NCI-H69 (cell line): Measurements from ENCODE around the gene ARHGEF12.
A peak's percentile ranks its signal among the peaks of the same experiment; 100 is the strongest.

ENCODE experiments used
- DNase-seq: peaks from one replicate; lab custom pipeline; 2025; lab: John Stamatoyannopoulos, UW

ARHGEF12 gene

GRCh38 chr11:120518356-120518755 is 182.1 kb downstream of the ARHGEF12 start:
- no peak for DNase-seq

DNA sequence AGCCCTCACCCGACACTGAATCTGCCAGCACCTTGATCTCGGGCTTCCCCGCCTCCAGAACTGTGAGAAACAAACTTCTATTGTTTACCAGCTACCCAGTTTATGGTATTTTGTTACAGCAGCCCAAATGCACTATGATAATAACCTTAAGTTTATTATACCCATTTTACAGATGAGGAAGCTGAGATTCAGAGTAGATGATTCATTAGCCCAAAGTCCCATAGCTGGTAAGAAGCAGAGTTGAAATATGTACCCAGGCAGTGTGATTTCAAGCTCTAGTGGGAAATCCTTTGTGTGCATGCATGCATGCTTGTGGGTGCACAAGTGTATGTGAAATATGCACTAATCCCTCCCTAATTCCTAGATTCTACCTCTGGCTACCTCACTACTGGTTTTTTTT is 183.3 kb downstream of the ARHGEF12 start:
- no peak for DNase-seq

- no peak for DNase-seq
Measured at GRCh38 chr11:120520091-120520822, 184.0 kb downstream of the ARHGEF12 start.

DNA sequence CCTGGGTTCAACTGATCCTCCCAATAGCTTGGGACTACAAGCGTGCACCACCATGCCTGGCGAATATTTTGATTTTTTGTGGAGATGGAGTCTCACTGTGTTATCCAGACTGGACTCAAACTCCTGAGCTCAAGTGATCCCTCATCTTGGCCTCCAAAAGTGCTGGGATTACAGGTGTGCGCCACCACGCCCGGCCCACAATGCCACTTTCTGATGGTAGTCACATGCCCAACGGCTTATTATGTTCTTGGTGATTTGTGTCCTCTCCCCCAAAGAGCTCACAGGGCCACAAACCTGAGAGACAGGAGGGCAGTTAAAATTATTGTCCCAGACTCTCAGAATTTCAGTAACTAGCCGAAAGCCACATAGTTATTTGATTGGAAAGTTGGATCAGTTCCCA is 185.0 kb downstream of the ARHGEF12 start:
- DNase-seq, result no peak

DNA sequence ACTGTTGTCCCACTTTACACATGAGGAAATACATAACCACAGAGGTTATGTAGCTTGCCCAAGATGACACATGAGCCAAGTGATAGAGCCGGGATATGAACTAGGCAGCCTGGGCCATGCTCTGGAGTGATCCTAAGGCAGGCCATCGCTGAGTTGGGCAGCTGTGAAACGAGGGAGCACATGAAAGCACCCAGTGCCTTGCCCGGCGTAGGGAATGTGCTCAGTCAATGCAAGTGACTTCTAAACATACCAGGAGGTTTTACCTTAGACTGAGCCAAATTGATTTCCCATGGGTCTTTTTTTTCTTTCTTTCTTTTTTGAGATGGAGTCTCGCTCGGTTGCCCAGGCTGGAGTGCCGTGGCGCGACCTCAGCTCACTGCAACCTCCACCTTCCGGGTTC is 185.8 kb downstream of the ARHGEF12 start:
- no peak for DNase-seq

DNA sequence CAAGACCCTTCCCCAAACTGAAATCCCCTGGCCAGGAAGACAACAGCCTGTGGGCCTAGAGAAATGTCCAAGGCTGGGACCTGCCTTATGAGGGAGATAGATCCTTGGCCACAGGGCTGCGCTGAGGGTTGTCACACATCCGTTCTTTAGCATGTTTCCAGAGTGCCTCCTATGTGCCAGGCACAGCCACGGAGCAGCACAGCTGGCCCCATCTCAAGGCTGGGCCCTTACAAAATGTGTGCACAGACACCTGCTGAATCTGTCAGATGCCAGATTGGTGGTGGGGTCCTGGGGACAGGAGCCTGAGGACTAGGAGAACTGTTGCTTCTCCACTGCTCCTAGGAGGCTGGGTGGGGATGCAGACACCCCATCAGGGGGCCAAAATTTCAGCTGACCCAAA is 186.5 kb downstream of the ARHGEF12 start:
- DNase-seq, result no peak

- peak; percentile 87 for DNase-seq
Measured at GRCh38 chr11:120523196-120523595, 187.0 kb downstream of the ARHGEF12 start.

DNA sequence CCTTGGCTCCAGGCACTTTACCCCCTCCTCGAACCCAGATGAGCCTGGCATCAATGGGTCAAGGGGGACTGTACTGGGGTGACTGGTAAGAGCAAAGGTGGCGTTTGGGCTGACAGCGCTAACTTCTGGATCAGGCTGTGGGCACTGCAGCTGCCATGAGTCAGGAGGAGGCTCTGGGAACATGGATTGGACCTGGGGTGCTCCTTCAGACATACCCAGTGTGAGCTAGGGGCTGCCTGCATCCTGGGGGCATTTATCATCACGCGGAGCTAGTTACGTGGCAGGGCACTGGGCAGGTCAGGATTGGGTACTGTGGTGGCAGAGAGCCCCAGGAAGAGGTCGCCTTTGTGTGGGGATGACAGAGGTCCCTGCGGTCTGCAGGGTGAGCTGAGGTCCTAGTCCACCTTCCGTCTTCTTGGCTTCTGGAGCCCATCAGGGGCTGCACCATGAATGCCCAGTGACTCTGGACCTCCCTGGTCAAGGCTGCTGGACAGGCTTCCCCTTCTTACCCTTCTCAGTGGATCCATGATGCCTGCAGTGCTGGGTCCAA is 188.4 kb downstream of the ARHGEF12 start:
- no peak for DNase-seq

GRCh38 chr11:120525261-120526171 is 189.3 kb downstream of the ARHGEF12 start:
- DNase-seq, result peak; percentile 88

- no peak for DNase-seq
Measured at GRCh38 chr11:120526241-120526640, 190.0 kb downstream of the ARHGEF12 start.

- DNase-seq, result peak; percentile 98
Measured at GRCh38 chr11:120527111-120527761, 191.0 kb downstream of the ARHGEF12 start.

- DNase-seq, result no peak
Measured at GRCh38 chr11:120528749-120529148, 192.5 kb downstream of the ARHGEF12 start.

DNA sequence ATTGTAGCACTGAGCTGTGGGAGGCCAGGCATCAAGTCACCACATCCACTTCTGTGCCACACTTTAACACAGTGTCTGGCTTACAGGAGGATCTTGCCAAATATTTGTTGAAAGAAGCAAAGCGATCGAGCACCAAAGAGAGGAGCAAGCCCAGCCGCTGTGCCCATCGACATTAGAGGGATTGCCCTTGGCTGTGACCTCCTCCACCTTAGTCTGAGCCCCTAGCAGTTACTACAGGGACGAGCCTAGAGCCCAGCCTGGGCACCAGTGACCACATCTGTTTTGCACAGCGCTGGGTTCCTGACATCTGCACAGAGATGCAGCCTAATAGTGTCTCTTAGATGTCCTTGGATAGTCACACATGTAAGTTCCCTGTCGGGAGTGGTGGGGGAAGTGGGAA is 193.0 kb downstream of the ARHGEF12 start:
- no peak for DNase-seq

- DNase-seq, result no peak
Measured at GRCh38 chr11:120529911-120530310, 193.7 kb downstream of the ARHGEF12 start.

DNA sequence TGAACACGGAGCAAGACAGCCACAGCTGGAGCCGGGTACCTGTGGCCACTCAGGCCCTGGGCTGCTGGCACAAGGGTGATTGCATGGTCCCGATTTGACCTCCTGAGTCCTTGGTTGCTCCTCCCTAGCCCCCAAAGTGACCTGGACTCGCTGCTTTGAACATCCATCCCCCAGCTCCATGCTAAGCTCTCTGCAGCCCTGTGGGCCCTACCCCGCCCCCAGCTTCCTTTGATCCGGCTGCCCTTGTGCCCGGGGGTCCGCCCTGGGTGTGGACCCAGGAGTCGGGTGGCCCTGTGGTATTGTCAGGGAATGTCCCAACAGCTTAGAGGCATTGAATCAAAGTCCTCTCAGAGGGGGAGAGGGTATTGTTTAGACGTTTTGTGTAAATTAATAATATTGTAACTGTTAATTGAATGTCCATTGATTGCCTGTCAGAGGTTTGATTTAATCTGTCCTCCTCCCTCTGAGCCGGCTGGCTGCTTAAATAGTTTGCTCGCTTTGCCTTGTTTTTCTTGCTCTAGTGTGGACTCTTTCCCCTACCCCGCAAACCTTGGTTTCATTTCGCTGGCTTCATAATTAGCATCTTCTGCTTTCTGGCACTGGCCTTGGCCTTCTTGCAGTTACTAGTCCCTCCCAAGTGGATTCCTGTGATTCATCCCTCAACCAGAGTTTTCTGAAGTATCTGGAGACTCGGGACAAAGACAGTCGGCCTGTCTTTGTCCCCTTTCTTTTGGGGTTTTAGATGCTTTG is 196.0 kb downstream of the ARHGEF12 start:
- DNase-seq, result no peak

DNA sequence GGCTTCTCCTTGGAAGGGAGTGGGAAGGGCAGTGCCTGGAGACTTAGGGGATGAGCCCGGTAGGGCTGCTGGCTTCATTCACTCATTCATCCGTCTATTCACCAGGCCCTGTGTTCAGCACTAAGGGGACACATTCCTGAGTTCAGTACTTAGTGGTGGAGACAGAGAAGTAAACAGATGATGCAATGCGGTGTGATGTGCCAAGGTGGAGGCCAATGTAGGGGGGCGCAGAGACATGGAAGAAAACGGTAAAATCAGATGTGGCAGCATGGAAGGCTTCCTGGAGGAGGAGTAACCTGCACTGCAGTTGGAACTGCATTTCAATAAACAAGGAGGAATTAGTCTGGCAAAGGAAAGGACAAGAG is 196.6 kb downstream of the ARHGEF12 start:
- no peak for DNase-seq

DNA sequence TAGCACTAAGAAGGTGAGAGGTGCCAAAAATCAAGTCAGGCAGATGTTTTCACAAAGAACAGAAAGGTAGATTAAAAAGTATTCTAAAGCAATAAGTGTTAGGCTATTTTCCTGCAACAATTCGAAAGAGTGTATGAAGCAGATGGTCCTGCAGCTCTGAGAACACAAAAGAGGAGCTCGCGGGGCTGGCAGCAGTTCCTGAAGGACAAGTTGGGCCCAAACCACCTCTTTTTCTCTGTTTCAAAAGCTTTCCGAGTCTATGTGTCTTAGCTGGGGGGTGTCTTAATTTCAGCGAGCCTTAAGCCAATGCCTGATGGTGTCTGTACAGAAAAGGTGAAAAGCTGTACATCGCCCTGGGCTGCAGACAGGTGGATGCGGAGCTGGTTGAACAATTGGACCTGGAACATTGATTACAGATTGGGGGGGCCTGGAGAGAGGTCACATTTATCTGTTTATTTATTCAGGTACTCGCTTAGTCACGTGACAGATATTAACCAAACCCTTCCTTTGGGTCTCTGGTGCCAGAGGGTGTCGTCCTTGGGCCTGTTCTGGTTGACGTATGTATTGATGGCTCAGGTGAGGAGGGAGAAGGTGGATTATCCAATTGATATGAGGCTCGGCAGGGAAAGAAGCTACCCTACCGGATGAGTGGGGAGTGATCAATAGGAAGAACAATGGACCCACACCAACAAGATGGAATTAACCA is 200.0 kb downstream of the ARHGEF12 start:
- no peak for DNase-seq

DNA sequence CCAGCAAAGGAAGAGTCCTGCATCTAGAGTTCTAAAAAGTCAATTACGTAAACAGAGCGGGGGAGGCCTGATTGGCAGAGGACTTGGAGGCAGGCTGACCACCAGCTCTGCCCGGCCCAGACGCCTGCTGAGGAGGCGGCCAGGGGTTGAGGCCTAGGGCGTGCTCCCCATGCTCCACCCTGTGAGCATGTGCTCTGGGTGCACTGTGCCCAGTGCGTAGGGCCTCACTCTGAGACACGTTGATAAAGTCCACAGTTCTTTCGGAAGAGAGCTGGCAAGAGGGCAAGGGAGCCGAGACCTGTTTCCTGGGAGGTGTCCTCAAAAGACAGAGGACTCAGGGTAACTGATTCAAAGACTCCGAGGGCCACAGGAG is 200.6 kb downstream of the ARHGEF12 start:
- DNase-seq, result no peak

DNA sequence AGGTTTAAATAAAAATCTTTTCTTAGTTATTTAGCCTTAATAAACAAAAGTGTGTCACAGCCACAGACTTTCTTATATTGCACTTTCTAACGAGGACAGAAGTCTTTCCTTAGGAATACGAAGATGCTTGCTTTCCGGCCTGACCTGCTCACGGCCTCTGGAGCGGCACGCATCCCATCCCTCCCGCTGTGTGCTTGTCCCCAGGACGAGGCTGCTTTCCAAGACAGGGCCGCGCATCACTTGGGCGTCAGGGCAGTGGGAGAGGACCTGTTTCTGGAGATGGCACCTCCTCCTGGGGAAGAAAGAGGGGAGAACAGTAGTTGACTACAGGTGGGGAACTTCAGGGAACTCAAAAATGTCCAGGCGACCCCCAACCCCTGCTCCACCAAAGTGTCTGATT is 201.8 kb downstream of the ARHGEF12 start:
- no peak for DNase-seq

DNA sequence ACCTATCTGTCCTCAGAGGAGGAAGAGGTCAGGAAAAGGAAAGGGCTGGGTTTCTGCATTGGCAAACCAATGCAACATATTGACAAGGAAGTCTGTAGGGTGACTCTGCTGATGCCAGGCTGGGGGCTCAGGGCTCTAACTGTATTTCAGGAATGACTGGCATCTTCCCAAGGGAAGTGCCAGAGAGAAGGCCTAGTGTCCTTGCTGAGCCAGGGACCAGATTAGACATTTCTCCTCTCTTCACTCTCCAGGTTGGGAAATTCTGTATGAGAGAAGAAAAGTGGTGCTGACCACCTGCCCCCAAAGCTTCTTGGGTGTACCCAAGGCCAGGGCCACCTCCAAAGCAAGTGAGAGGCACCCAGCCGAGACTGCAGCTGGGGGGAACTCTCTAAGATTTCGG is 202.5 kb downstream of the ARHGEF12 start:
- no peak for DNase-seq
